ENCODE results near the gene KIF1C. TPM values are rescaled to one million over a fixed set of nuclear protein-coding genes. Genes with fewer than 3 reads are reported as not detected.
"Not testable (repeated sequence)": the region's sequence is repeated elsewhere in the genome, so short reads cannot be mapped to it uniquely, and the experiment has no call there.

KIF1C gene
- total RNA-seq, 1 donor from 2014 or later: 81.7 TPM

GRCh38 chr17:5027299-5027698 is 29.5 kb downstream of the KIF1C start:
- Mint-ChIP-seq H3K4me1 (peaks cover 3% of the 10 kb centered on the region), H3K27ac (no peak overlapping the region)

GRCh38 chr17:5027916-5028315 is 30.2 kb downstream of the KIF1C start:
- H3K4me1 Mint-ChIP-seq: peaks cover 3% of the 10 kb centered on the region
- no peak for DNase-seq (ENCODE audit: low spot score in 2 of 2, unreplicated experiment in 2 of 2)
- H3K9me3 Mint-ChIP-seq: no peaks in the 10 kb centered on the region

More at GRCh38 chr17:5027299-5027698, 29.5 kb downstream of the KIF1C start:
- no peak for DNase-seq (ENCODE audit: low spot score in 2 of 2, unreplicated experiment in 2 of 2)
- H3K36me3 Mint-ChIP-seq: peaks cover 15% of the 10 kb centered on the region
- no peaks in the 10 kb centered on the region for H3K9me3 Mint-ChIP-seq
- peaks cover 21% of the 10 kb centered on the region for H3K27me3 Mint-ChIP-seq (ENCODE audit: low read depth)
- H3K4me3 Mint-ChIP-seq: no peak overlapping the region
- TF ChIP-seq CTCF (IDR thresholded peaks at IDR 0.05; ENCODE audit: unreplicated experiment): no peak

GRCh38 chr17:5030168-5030567 is 32.4 kb downstream of the KIF1C start:
- not testable (repeated sequence) for H3K27ac Mint-ChIP-seq; H3K4me3 Mint-ChIP-seq; H3K9me3 Mint-ChIP-seq; DNase-seq (ENCODE audit: low spot score in 2 of 2, unreplicated experiment in 2 of 2); H3K4me1 Mint-ChIP-seq; H3K36me3 Mint-ChIP-seq
- H3K27me3 Mint-ChIP-seq (ENCODE audit: low read depth): peaks cover 38% of the 10 kb centered on the region

More at GRCh38 chr17:5027916-5028315, 30.2 kb downstream of the KIF1C start:
- Mint-ChIP-seq H3K27ac (no peak overlapping the region), H3K27me3 (ENCODE audit: low read depth) (peaks cover 21% of the 10 kb centered on the region), H3K4me3 (no peak overlapping the region), H3K36me3 (peaks cover 10% of the 10 kb centered on the region)
- TF ChIP-seq CTCF (IDR thresholded peaks at IDR 0.05; ENCODE audit: unreplicated experiment): no peak

GRCh38 chr17:5031365-5032082 is 33.8 kb downstream of the KIF1C start:
- peak; percentile 84 for TF ChIP-seq CTCF (IDR thresholded peaks at IDR 0.05; ENCODE audit: unreplicated experiment)
- DNase-seq (ENCODE audit: low spot score in 2 of 2, unreplicated experiment in 2 of 2): peak; percentile 70 to 84
- no peaks in the 10 kb centered on the region for H3K9me3 Mint-ChIP-seq
- H3K27ac Mint-ChIP-seq: peak overlapping the region; percentile 60
- H3K4me1 Mint-ChIP-seq: peaks cover 3% of the 10 kb centered on the region
- H3K36me3 Mint-ChIP-seq: no peaks in the 10 kb centered on the region
- peak overlapping the region; percentile 58 for H3K4me3 Mint-ChIP-seq
- peaks cover 38% of the 10 kb centered on the region for H3K27me3 Mint-ChIP-seq (ENCODE audit: low read depth)

- no peak for DNase-seq (ENCODE audit: low spot score in 2 of 2, unreplicated experiment in 2 of 2)
- Mint-ChIP-seq H3K27ac (no peak overlapping the region), H3K9me3 (no peaks in the 10 kb centered on the region), H3K36me3 (no peaks in the 10 kb centered on the region), H3K4me3 (no peak overlapping the region), H3K27me3 (ENCODE audit: low read depth) (peaks cover 38% of the 10 kb centered on the region), H3K4me1 (peaks cover 3% of the 10 kb centered on the region)
- no peak for TF ChIP-seq CTCF (IDR thresholded peaks at IDR 0.05; ENCODE audit: unreplicated experiment)
These were observed 35.1 kb downstream of the KIF1C start for GRCh38 chr17:5032865-5033264.

- Mint-ChIP-seq H3K27ac (no peak overlapping the region), H3K27me3 (ENCODE audit: low read depth) (peaks cover 38% of the 10 kb centered on the region), H3K4me3 (no peak overlapping the region), H3K36me3 (no peaks in the 10 kb centered on the region), H3K9me3 (no peaks in the 10 kb centered on the region), H3K4me1 (peaks cover 3% of the 10 kb centered on the region)
- peak; percentile 18 for TF ChIP-seq CTCF (IDR thresholded peaks at IDR 0.05; ENCODE audit: unreplicated experiment)
- DNase-seq (ENCODE audit: low spot score in 2 of 2, unreplicated experiment in 2 of 2): no peak
These were observed 35.7 kb downstream of the KIF1C start for GRCh38 chr17:5033352-5034015.
